Body of pancreas (tissue), 4 donors: ENCODE measurements around the gene SERPINA9. TPM values are rescaled to one million over a fixed set of nuclear protein-coding genes. Genes with fewer than 3 reads are reported as not detected.
A peak's percentile ranks its signal among the peaks of the same experiment; 100 is the strongest.

Source experiments
- ATAC-seq: fragments of 150-250 bp; one replicate; pipeline ENCODE4 v1.9.1; 2016
- DNase-seq, 4 donors: peaks; one replicate each; pipeline ENCODE4 v3.0.0-alpha.2; 2019
- H3K27ac ChIP-seq, 4 donors: fragments of 200-600 bp; sonication (generic); 1 replicate in 3 of 4; 2 replicates in 1 of 4; pipeline versions ENCODE4 v1.5.1 to v1.6.1; 2016 to 2019; ENCODE audit warnings: mild to moderate bottlenecking in 1 of 4, mixed read lengths in 1 of 4, moderate library complexity in 1 of 4
- H3K27me3 ChIP-seq, 2 donors: fragments of 200-600 bp; sonication (generic); one replicate each; pipeline ENCODE4 v1.6.0; 2016; ENCODE audit warnings: mild to moderate bottlenecking in 1 of 2
- H3K36me3 ChIP-seq, 2 donors: fragments of 200-600 bp; sonication (generic); replicated peaks in 1 of 2; 2 replicates each; pipeline ENCODE4 v1.5.1; 2016; ENCODE audit warnings: low read depth in 2 of 2; ENCODE audit not compliant: insufficient read depth in 1 of 2
- H3K4me1 ChIP-seq: fragments of 200-600 bp; sonication (generic); one replicate; pipeline ENCODE4 v1.6.0; 2016
- H3K4me3 ChIP-seq, 2 donors: fragments of 200-600 bp; sonication (generic); 1 replicate in 1 of 2; 2 replicates in 1 of 2; pipeline ENCODE4 v1.5.1; 2016 to 2019
- H3K9me3 ChIP-seq, 3 donors: fragments of 200-600 bp; sonication (generic); 1 replicate in 2 of 3; 2 replicates in 1 of 3; pipeline ENCODE4 v1.5.1; 2016
- CTCF ChIP-seq, 7 experiments: fragments of 450-650 bp in 4 of 7; fragments of 200-600 bp in 3 of 7; sonication (generic) in 3 of 7; IDR thresholded peaks; one replicate each; pipeline ENCODE4 v1.5.1; 2016 to 2019; ENCODE audit warnings: antibody characterized with exemption in 7 of 7
- POLR2A ChIP-seq, 3 donors: fragments of 450-650 bp; IDR thresholded peaks; one replicate each; pipeline ENCODE4 v1.6.1; 2016; ENCODE audit warnings: antibody characterized with exemption in 3 of 3, mild to moderate bottlenecking in 2 of 3
- WGBS, 2 donors: methylation state at CpG; one replicate each; pipeline ENCODE4 v1.1.5; 2017; 5-methylcytosine and 5-hydroxymethylcytosine counted together
- intact Hi-C: fragments of 100-400 bp; cut with DNase I; formaldehyde crosslinking; loops from one replicate; pipeline ENCODE4 v1.15.1; 2023
- total RNA-seq, 2 donors: library from RNA; depleted of rRNA; stranded (reverse); fragments of >200 nt; gene quantifications; one replicate each; pipeline ENCODE4 v1.1.0, GENCODE V29; 2016

The SERPINA9 gene
- total RNA-seq, 2 donors from 2014 or later = not detected

GRCh38 chr14:94481468-94482131 is 5.6 kb upstream of the SERPINA9 start:
- H3K27ac ChIP-seq = no peak overlapping the region
- DNase-seq = peak in 2 of 4 donors; percentile 20 to 24
- ATAC-seq = no peak
- peaks cover 20% of the 10 kb centered on the region for H3K4me1 ChIP-seq
- H3K27me3 ChIP-seq = no peaks in the 10 kb centered on the region
- intact Hi-C loops = no loop called here
- TF ChIP-seq POLR2A (IDR thresholded peaks at IDR 0.05) (no peak), CTCF (IDR thresholded peaks at IDR 0.05) (no peak)
- 59 to 68% methylated on average over 4 to 5 of the region's 5 CpGs for WGBS, 2 donors
- H3K36me3 ChIP-seq = no peaks in the 10 kb centered on the region
- H3K9me3 ChIP-seq = peaks cover 0 to 6% (median 0%) of the 10 kb centered on the region in 3 donors
- no peak overlapping the region for H3K4me3 ChIP-seq

GRCh38 chr14:94480809-94481208 is 4.8 kb upstream of the SERPINA9 start:
- no peak overlapping the region for H3K4me3 ChIP-seq
- intact Hi-C loops = no loop called here
- 19 to 20% methylated on average over 2 of the region's 2 CpGs for WGBS, 2 donors
- no peak for ATAC-seq
- no peak overlapping the region for H3K27ac ChIP-seq
- H3K9me3 ChIP-seq = peaks cover 0 to 6% (median 0%) of the 10 kb centered on the region in 3 donors
- no peaks in the 10 kb centered on the region for H3K36me3 ChIP-seq
- no peaks in the 10 kb centered on the region for H3K27me3 ChIP-seq
- DNase-seq = no peak
- TF ChIP-seq CTCF (IDR thresholded peaks at IDR 0.05) (no peak), POLR2A (IDR thresholded peaks at IDR 0.05) (no peak)
- peaks cover 12% of the 10 kb centered on the region for H3K4me1 ChIP-seq

- Histone ChIP-seq H3K9me3 (peaks cover 0 to 6% (median 0%) of the 10 kb centered on the region in 3 donors), H3K27ac (no peak overlapping the region), H3K27me3 (no peaks in the 10 kb centered on the region), H3K4me3 (no peak overlapping the region), H3K4me1 (peaks cover 10% of the 10 kb centered on the region), H3K36me3 (no peaks in the 10 kb centered on the region)
- intact Hi-C loops = no loop called here
- DNase-seq (no peak), ATAC-seq (no peak)
- TF ChIP-seq POLR2A (IDR thresholded peaks at IDR 0.05) (no peak), CTCF (IDR thresholded peaks at IDR 0.05) (no peak)
These were observed 2.4 kb upstream of the SERPINA9 start for GRCh38 chr14:94478420-94478819.

- Histone ChIP-seq H3K4me1 (no peaks in the 10 kb centered on the region), H3K27me3 (no peaks in the 10 kb centered on the region), H3K4me3 (no peak overlapping the region), H3K9me3 (peaks cover 0 to 6% (median 0%) of the 10 kb centered on the region in 3 donors), H3K36me3 (no peaks in the 10 kb centered on the region), H3K27ac (no peak overlapping the region)
- ATAC-seq = no peak
- WGBS, 2 donors = 72 to 79% methylated on average over 7 of the region's 7 CpGs
- DNase-seq = no peak
- TF ChIP-seq CTCF (IDR thresholded peaks at IDR 0.05) = no peak
- no peak for TF ChIP-seq POLR2A (IDR thresholded peaks at IDR 0.05)
- intact Hi-C loops = no loop called here
These were observed 1.4 kb downstream of the SERPINA9 start for GRCh38 chr14:94474581-94475031.
